Activated CD8-positive, alpha-beta memory T cell treated with anti-CD3 and anti-CD28 coated beads for 36 hours (primary cell): Measurements from ENCODE around the gene DRG2. TPM values are rescaled to one million over a fixed set of nuclear protein-coding genes. Genes with fewer than 3 reads are reported as not detected.

ENCODE experiments used
- CTCF ChIA-PET: fragments of 350-600 bp; sonication (Branson Sonifier 250); formaldehyde crosslinking; loops from one replicate; lab custom pipeline; 2021; ENCODE audit warnings: antibody characterized with exemption; lab: Charles Lee
- POLR2A ChIA-PET: fragments of 350-600 bp; sonication (Branson Sonifier 250); formaldehyde crosslinking; loops from one replicate; lab custom pipeline; 2021; ENCODE audit warnings: antibody characterized with exemption; lab: Charles Lee
- total RNA-seq, 2 experiments: library from RNA; stranded (reverse); gene quantifications; one replicate each; pipeline ENCODE4 v1.2.3, GENCODE V29; 2021

The DRG2 gene
- total RNA-seq, 2 experiments from 2014 or later: 53.2 to 53.7 TPM

GRCh38 chr17:18070861-18071340 is 16.8 kb upstream of the DRG2 start:
- ChIA-PET CTCF (interaction anchor here (0.6 to 1.3 kb wide), 2 partner anchors 16 to 1781 kb away, joined by 4 to 5 read pairs; no protein-coding TSS in a partner anchor), POLR2A (no interaction called here)

- ChIA-PET POLR2A (no interaction called here), CTCF (no interaction called here)
Observed at GRCh38 chr17:18071751-18072150, 16.0 kb upstream of the DRG2 start.

- ChIA-PET CTCF (no interaction called here), POLR2A (no interaction called here)
Observed at GRCh38 chr17:18074566-18075272, 13.0 kb upstream of the DRG2 start.

GRCh38 chr17:18076936-18077335 is 10.8 kb upstream of the DRG2 start:
- ChIA-PET CTCF (no interaction called here), POLR2A (no interaction called here)

- POLR2A ChIA-PET: no interaction called here
- CTCF ChIA-PET: no interaction called here
Observed at GRCh38 chr17:18079543-18079942, 8.2 kb upstream of the DRG2 start.

GRCh38 chr17:18084256-18084655 is 3.5 kb upstream of the DRG2 start:
- ChIA-PET CTCF (no interaction called here), POLR2A (no interaction called here)

- ChIA-PET CTCF (no interaction called here), POLR2A (no interaction called here)
Observed at GRCh38 chr17:18089613-18090012, 1.9 kb downstream of the DRG2 start.

GRCh38 chr17:18093616-18094408 is 6.1 kb downstream of the DRG2 start:
- POLR2A ChIA-PET: no interaction called here

GRCh38 chr17:18094409-18094807 is 6.7 kb downstream of the DRG2 start:
- POLR2A ChIA-PET: no interaction called here
- CTCF ChIA-PET: no interaction called here

More at GRCh38 chr17:18093616-18094408, 6.1 kb downstream of the DRG2 start:
- CTCF ChIA-PET: interaction anchor here (0.6 kb wide), 1 partner anchor 118 kb away, joined by 3 read pairs; no protein-coding TSS in a partner anchor

- CTCF ChIA-PET: no interaction called here
- POLR2A ChIA-PET: no interaction called here
Observed at GRCh38 chr17:18099516-18099915, 11.8 kb downstream of the DRG2 start.

GRCh38 chr17:18100616-18101015 is 12.9 kb downstream of the DRG2 start:
- POLR2A ChIA-PET: no interaction called here
- CTCF ChIA-PET: no interaction called here

- POLR2A ChIA-PET: no interaction called here
- CTCF ChIA-PET: no interaction called here
Observed at GRCh38 chr17:18101828-18102227, 14.1 kb downstream of the DRG2 start.

GRCh38 chr17:18102640-18103039 is 14.9 kb downstream of the DRG2 start:
- ChIA-PET POLR2A (no interaction called here), CTCF (no interaction called here)

- ChIA-PET POLR2A (interaction anchor here (0.5 kb wide), 1 partner anchor 18 kb away, joined by 5 read pairs; no protein-coding TSS in a partner anchor), CTCF (interaction anchor here (0.6 kb wide), 1 partner anchor 70 kb away, joined by 4 read pairs; no protein-coding TSS in a partner anchor)
Observed at GRCh38 chr17:18105027-18105426, 17.3 kb downstream of the DRG2 start.

- ChIA-PET POLR2A (no interaction called here), CTCF (interaction anchor here (0.6 kb wide), 1 partner anchor 70 kb away, joined by 4 read pairs; no protein-coding TSS in a partner anchor)
Observed at GRCh38 chr17:18105595-18105994, 17.8 kb downstream of the DRG2 start.

GRCh38 chr17:18106211-18106610 is 18.5 kb downstream of the DRG2 start:
- ChIA-PET CTCF (no interaction called here), POLR2A (no interaction called here)

GRCh38 chr17:18107061-18107790 is 19.5 kb downstream of the DRG2 start:
- ChIA-PET POLR2A (no interaction called here), CTCF (no interaction called here)

- POLR2A ChIA-PET: no interaction called here
- CTCF ChIA-PET: no interaction called here
Observed at GRCh38 chr17:18107971-18108370, 20.2 kb downstream of the DRG2 start.

GRCh38 chr17:18108401-18109312 is 20.9 kb downstream of the DRG2 start, which contains the start of gene MYO15A:
Gene MYO15A, plus strand, starts transcription at chr17:18108756. Its CDS starts 10,045 bp downstream, at chr17:18118801.
- ChIA-PET POLR2A (no interaction called here), CTCF (interaction anchor here (1.0 kb wide), 1 partner anchor 108 kb away, joined by 3 read pairs; no protein-coding TSS in a partner anchor)
